Measurements from ENCODE around the gene MRPL20.

The MRPL20 gene

DNA sequence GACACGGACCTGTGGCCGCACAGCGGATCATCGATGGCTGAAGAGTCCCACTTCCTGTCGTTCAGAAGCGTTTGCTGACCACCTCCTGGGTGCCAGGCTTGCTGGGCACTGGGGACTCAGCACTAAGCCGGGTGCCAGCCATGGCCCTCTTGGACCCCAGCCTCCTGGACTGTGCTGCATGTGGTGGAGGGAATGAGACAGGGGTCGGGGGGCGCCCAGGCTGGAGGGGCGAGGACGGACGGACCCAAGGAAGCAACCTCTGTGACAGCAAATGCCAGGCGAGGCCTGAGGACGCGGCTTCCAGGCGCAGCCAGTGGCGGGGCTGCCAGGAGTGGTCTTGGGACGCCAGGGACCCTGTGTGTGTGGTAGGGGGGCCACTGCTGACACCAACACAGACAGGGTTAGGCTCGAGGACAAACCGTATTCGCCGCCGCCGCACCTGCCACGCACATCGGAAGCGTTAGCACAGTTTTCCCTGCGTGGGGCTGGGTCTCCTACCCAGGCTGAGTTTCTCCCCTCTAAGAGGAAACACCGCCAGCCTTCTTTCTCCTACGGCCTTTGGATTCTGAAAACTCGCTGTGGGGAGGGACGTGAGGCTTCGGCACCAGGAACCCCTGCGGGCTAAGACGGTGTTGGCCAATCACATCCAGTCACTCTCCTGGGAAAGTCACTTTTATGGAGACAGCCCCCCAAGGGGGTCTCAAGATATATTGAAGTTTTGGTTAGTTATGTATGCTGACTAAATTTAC is 45.7 kb downstream of the MRPL20 start:
- Mint-ChIP-seq H3K36me3 (ENCODE audit: low read depth) (no peaks in the 10 kb centered on the region), H3K4me1 (peaks cover 12% of the 10 kb centered on the region), H3K4me3 (no peak overlapping the region), H3K27ac (no peak overlapping the region), H3K9me3 (no peaks in the 10 kb centered on the region), H3K27me3 (peaks cover 3% of the 10 kb centered on the region)
- DNase-seq, result no peak
- ATAC-seq, result no peak

GRCh38 chr1:1360506-1361169 is 46.5 kb downstream of the MRPL20 start:
- Mint-ChIP-seq H3K36me3 (ENCODE audit: low read depth) (no peaks in the 10 kb centered on the region), H3K4me3 (no peak overlapping the region), H3K9me3 (no peaks in the 10 kb centered on the region), H3K27me3 (peaks cover 3% of the 10 kb centered on the region), H3K27ac (no peak overlapping the region), H3K4me1 (peaks cover 12% of the 10 kb centered on the region)
- ATAC-seq (no peak), DNase-seq (no peak)

GRCh38 chr1:1359664-1360468 is 47.2 kb downstream of the MRPL20 start:
- ATAC-seq (no peak), DNase-seq (no peak)
- H3K9me3 Mint-ChIP-seq, result no peaks in the 10 kb centered on the region
- peaks cover 12% of the 10 kb centered on the region for H3K4me1 Mint-ChIP-seq
- peaks cover 3% of the 10 kb centered on the region for H3K27me3 Mint-ChIP-seq
- no peaks in the 10 kb centered on the region for H3K36me3 Mint-ChIP-seq (ENCODE audit: low read depth)
- no peak overlapping the region for H3K4me3 Mint-ChIP-seq
- H3K27ac Mint-ChIP-seq, result no peak overlapping the region

DNA sequence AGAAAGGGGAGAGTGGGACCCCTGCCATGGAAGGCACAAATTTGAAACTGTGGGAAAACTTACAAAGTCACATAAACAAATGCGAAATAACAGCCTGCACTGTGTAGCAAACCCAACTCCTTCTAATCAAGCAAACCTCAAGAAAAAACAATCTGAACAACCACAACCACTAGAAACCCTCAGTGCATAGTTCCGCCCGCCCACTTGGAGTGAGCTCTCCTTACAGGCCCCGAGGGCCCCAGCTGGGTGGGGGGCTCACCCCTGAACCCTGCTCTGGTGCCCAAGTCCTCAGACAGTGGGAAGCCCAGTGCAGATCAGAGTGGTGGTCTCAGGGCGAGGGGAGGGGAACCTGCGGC is 47.8 kb downstream of the MRPL20 start:
- H3K4me1 Mint-ChIP-seq, result peaks cover 13% of the 10 kb centered on the region
- H3K27ac Mint-ChIP-seq, result no peak overlapping the region
- H3K36me3 Mint-ChIP-seq (ENCODE audit: low read depth), result no peaks in the 10 kb centered on the region
- DNase-seq (no peak), ATAC-seq (no peak)
- H3K27me3 Mint-ChIP-seq, result peaks cover 5% of the 10 kb centered on the region
- no peak overlapping the region for H3K4me3 Mint-ChIP-seq
- H3K9me3 Mint-ChIP-seq, result no peaks in the 10 kb centered on the region

DNA sequence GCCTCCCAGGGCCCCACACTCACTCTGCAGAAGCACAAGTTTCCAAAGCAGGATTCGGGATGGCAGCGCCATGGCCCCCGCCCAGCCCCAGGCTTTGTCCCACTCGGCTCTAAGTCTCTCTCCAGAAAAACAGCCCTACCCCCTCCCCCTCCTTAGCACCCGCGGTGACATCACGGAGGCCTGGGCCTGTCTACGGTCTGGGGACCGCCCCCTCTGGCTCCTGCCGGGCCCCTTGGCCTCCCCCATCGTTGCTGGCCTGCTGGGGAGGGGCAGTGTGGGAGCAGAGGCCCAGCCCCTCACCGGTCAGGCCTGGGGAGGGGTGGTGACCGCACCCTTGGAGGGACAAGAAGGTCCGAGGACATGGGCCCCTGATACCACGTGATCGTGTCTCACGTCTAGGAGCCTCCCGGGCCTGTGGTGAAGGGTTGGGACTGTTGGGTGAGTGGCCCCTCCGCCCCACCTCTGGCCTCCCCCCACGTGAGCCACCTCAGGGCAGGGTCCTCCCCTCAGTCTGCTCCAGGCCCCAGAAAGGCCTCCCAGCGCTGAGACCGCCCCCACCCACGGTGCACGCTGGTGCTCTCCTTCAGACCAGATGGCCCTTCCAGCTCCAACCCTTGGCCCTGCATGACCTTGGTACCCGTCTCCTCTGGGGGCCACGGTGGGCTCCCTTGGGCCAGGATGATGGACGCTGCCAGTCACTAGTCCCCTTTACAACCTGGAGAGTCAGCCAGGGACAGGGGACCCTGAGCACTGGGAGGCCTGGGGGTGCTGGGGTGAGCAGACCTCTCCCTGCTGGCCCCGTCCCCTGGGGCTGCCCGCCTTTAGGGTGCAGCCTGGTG is 48.4 kb downstream of the MRPL20 start, which contains the start of gene MXRA8:
MXRA8 (minus strand) TSS at position 123 of the 839 bp plus-strand sequence; CDS start at position 72, 51 bp downstream.
- Mint-ChIP-seq H3K4me3 (no peak within 1 kb of the TSS), H3K9me3 (no peaks in the 10 kb centered on the region), H3K4me1 (peaks cover 14% of the 10 kb centered on the region), H3K27me3 (peaks cover 11% of the 10 kb centered on the region), H3K27ac (no peak within 1 kb of the TSS), H3K36me3 (ENCODE audit: low read depth) (no peaks in the 10 kb centered on the region)
- ATAC-seq (peak; percentile 33), DNase-seq (no peak)

DNA sequence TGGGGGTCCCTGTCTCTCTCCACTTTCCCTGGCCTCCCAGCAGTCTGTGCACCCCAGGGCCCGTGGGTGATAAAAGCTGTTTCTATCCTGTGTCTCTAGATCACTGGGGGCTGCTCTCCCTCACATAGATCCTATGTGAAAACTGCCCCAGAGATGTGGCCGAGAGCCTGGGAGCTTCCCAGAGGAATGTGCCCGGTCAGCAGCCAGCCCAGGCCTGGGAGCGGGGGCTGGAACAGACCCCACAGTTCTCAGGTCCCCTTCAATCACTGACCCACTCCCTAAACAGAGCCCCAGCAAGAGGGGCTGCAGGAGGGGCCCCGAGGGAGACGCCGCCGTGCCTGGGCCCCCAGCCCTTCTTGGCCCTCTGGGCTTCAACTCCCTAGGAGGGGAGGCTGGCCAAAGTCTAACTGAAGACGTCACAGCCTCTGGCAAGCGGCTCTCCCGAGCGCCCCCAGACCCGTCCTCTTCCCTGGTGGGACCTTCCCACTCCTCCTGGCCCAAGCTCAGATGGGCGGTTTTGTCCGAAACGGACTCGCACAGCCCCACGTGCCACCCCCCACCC is 49.1 kb downstream of the MRPL20 start:
- Mint-ChIP-seq H3K4me3 (no peak overlapping the region), H3K9me3 (no peaks in the 10 kb centered on the region), H3K36me3 (ENCODE audit: low read depth) (no peaks in the 10 kb centered on the region), H3K4me1 (peaks cover 14% of the 10 kb centered on the region), H3K27me3 (peaks cover 14% of the 10 kb centered on the region), H3K27ac (no peak overlapping the region)
- DNase-seq, result no peak
- no peak for ATAC-seq

DNA sequence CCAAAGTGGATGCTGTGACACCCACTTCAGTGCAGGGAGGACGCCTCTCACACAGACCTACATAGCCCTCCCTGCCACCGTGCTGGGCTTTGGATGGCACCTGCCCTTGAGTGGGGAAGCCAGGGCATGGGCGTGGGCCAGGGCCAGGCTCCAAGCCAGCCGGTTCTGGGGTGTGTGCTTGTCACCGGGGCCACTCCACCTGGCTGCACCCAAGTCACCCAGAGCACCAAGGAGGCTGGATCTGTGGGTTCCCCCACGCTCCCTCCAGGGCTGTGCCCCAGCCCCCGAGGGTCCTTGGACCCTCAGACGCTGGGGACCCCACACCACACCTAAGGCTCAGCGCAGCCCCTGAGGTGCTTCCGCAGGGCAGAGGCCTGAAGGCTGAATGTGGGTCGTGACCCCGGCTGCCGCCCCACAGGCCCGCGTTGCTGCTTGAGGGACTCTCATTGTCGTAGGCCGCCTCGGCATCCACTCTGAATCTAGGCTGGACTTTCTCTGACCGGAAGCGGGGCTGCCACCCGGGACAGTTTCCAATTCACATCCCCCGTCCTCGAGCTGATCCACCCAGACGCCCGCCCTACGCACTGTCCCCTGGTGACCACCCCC is 50.2 kb downstream of the MRPL20 start:
- no peak for DNase-seq

DNA sequence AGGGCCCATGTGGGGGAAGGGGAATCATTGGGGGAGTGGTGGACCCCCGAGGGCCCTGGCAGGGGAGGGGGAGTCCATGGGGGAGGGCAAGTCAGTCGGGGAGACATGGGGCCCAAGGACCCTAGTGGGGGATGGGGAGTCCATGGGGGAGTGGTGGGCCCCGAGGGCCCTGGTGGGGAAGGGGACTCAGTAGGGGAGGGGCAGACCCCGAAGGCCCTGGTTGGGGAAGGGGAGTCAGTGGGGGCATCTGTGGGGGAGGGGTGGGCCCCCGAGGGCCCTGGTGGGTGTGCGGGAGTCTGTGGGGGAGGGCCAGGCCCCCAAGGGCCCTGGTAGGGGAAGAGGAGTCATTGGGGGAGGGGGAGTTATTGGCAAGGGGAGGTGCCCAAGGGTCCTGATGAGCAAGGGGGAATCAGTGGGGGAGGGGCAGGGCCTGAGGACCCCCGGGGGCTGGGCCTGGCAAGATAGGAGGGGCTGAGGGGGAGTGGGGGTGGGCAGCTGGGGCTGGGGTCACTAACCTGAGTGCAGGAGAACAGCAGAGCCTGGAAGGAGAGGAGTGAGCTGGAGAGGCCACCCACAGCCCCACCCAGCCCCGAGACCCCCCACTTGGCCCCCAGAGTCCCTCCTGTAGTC is 50.8 kb downstream of the MRPL20 start:
- Mint-ChIP-seq H3K9me3 (no peaks in the 10 kb centered on the region), H3K36me3 (ENCODE audit: low read depth) (no peaks in the 10 kb centered on the region), H3K4me1 (peaks cover 23% of the 10 kb centered on the region), H3K27ac (no peak overlapping the region), H3K27me3 (peaks cover 24% of the 10 kb centered on the region), H3K4me3 (no peak overlapping the region)
- DNase-seq (no peak), ATAC-seq (no peak)

More for the DNA sequence above, 50.2 kb downstream of the MRPL20 start:
- no peak for ATAC-seq
- Mint-ChIP-seq H3K36me3 (ENCODE audit: low read depth) (no peaks in the 10 kb centered on the region), H3K27ac (no peak overlapping the region), H3K4me1 (peaks cover 23% of the 10 kb centered on the region), H3K9me3 (no peaks in the 10 kb centered on the region), H3K4me3 (no peak overlapping the region), H3K27me3 (peaks cover 24% of the 10 kb centered on the region)

- Mint-ChIP-seq H3K4me3 (no peak overlapping the region), H3K27me3 (peaks cover 24% of the 10 kb centered on the region), H3K27ac (no peak overlapping the region), H3K36me3 (ENCODE audit: low read depth) (no peaks in the 10 kb centered on the region), H3K9me3 (no peaks in the 10 kb centered on the region), H3K4me1 (peaks cover 23% of the 10 kb centered on the region)
- ATAC-seq, result peak; percentile 26
- no peak for DNase-seq
These were observed 51.7 kb downstream of the MRPL20 start for GRCh38 chr1:1355416-1355815.

- DNase-seq (no peak), ATAC-seq (no peak)
- Mint-ChIP-seq H3K27ac (no peak overlapping the region), H3K9me3 (no peaks in the 10 kb centered on the region), H3K27me3 (peaks cover 24% of the 10 kb centered on the region), H3K4me1 (peaks cover 23% of the 10 kb centered on the region), H3K4me3 (no peak overlapping the region), H3K36me3 (ENCODE audit: low read depth) (no peaks in the 10 kb centered on the region)
These were observed 52.5 kb downstream of the MRPL20 start for GRCh38 chr1:1354271-1355247.

DNA sequence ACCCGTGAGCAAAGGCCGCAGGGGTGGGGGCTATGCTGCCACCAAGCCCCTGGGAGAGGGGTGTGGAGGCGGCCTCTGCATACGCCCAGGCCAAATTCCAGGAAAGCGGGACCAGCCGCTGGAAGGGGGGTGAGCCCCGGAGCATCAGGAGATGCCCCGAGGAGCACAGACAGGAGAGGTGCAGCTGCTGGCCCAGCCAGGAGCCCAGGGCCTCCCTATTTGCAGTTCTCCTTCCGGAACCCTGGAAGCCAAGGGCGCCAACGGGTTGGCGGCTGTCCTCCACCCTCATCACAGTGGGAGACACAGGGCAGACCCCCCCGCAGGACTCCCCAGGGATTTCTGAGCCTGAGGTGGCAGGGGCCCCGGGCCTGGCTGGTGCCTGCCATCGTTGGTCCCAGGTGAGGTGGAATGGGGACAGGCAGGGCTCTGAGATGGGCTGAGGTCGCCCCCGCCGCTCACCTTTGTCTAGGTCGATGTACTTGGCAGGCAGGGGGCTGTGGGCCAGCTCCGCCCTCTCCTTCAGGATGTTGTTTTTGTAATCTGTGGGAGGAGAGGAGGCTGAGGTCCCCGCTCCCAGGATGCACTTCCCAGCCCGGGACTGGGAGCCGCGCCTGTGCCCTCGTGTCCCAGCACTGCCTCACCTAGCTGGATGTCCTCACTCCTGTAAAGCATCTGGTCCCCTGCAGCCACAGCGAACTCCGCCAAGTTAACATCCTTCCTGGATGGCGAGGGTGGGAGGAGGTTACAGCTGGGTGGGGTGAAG is 53.5 kb downstream of the MRPL20 start:
- Mint-ChIP-seq H3K27me3 (peaks cover 20% of the 10 kb centered on the region), H3K4me1 (peaks cover 15% of the 10 kb centered on the region), H3K9me3 (no peaks in the 10 kb centered on the region), H3K4me3 (no peak overlapping the region), H3K36me3 (ENCODE audit: low read depth) (no peaks in the 10 kb centered on the region), H3K27ac (no peak overlapping the region)
- DNase-seq (no peak), ATAC-seq (no peak)
